Right renal pelvis (tissue), 4 donors: ENCODE results near the gene TJAP1. TPM values are rescaled to one million over a fixed set of nuclear protein-coding genes. Genes with fewer than 3 reads are reported as not detected.
"Not testable (repeated sequence)": the region's sequence is repeated elsewhere in the genome, so short reads cannot be mapped to it uniquely, and the experiment has no call there.

Source experiments
- DNase-seq, 4 donors: peaks; one replicate each; pipeline ENCODE4 v3.0.0-alpha.2; 2013; ENCODE audit warnings: low read depth in 4 of 4, low spot score in 3 of 4, missing footprints in 1 of 4
- polyA plus RNA-seq, 4 donors: library from polyadenylated mRNA; unstranded; fragments of 120-200 nt; gene quantifications; one replicate each; pipeline ENCODE4 v1.2.1, GENCODE V29; 2013; ENCODE audit not compliant: insufficient read length in 4 of 4

The TJAP1 gene
- polyA plus RNA-seq, 4 donors: 27.4 to 35.7 (median 32.0) TPM

DNA sequence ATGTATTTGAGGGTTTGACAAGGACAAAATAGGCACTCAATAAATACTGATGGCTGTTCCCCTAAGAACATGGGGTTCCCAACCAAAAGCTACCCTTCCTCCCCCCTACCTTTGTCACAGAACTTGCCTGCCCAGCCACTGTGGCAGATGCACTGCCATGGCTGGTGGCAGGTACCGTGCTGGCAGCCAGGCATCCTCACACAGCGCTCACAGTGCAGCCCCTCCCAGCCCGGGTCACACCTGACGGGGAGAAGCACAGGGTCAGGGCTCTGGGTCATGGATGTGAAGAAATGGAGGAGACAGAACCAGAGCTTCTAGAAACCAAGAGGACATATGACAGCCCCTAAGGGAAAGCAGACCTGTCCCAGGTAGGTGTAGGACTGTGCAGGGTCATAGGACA lies 24.5 kb upstream of the TJAP1 start:
- DNase-seq: no peak

DNA sequence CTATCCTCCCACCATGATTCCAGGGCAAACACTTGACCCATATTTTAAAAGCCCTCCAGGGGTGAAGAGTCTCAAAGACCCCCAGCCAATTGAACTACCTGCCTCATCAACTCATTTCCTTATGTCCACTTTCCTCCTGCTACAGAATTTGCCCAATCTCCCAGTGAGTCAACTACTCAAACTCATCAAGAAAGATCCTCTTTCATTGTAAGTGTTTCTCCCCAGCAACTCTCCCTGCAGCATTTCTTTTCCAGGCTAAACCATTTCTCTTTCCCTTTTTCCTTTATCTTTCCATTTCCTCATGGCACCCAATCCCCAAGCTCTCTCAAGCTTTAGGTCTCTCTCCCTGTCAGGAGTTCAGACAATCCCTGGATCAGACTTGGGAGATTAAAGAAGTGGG lies 23.5 kb upstream of the TJAP1 start:
- no peak for DNase-seq

DNA sequence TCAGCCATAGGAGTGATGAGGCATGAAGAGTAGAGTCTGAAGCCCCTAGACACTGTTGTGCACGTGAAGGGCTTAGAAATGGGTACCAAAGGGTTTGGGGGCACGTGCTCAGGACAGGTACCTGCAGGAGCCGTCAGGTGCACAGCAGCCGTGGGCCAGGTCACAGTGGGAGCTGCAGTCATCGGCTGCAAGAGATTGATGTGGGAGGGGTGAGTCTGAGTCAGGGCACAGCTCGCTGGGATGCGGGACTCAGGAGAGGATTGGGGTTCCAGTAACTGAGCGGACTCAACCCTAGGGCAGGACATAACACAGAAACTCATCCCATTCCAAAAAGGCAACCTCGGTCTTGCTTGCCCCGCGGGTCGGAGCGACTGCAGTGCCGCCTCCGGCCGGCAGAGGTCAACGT lies 23.1 kb upstream of the TJAP1 start:
- DNase-seq: peak in 1 of 4 donors; percentile 56

DNA sequence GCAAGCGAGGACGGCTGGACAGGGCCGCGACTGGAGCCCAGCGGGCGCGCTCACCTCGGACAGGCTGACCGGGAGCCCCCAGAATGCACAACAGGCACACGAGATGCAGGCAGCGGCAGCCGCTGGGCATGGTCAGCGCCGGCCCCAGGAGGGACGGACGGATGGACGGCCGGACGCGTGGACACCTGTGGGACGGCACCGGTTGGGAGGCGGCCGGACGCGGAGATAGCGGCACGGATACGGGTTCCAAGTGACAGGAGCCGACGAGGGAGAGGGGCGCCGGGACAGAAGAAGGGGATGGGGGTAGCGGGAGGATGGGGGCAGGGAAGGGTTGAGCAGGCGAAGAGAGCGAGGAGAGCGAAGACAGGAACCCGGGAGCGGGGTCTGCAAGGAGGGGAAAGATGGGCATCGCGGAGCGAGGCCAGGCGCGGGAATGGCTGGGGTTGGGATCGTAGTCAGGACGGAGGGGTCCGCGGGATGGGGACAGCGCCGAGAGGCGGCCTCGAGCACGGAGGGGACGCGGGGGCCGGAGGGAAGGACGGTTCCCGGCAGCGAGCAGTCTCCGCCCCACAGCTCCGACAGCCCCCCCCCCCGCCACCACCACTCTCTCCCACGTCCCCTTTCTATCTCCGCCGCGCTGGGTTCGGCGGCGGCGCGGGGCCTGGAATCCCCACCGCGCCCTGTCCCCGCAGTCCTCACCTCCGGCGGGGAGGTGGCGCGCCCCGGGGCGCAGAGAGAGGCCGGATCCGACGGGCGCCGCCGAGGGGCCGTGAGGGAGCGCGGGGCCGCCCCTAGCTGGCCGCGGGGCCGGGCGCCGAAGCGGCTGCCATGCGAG lies 22.5 kb upstream of the TJAP1 start:
- DNase-seq: peak in 3 of 4 donors; percentile 36 to 70 (median 49)

DNA sequence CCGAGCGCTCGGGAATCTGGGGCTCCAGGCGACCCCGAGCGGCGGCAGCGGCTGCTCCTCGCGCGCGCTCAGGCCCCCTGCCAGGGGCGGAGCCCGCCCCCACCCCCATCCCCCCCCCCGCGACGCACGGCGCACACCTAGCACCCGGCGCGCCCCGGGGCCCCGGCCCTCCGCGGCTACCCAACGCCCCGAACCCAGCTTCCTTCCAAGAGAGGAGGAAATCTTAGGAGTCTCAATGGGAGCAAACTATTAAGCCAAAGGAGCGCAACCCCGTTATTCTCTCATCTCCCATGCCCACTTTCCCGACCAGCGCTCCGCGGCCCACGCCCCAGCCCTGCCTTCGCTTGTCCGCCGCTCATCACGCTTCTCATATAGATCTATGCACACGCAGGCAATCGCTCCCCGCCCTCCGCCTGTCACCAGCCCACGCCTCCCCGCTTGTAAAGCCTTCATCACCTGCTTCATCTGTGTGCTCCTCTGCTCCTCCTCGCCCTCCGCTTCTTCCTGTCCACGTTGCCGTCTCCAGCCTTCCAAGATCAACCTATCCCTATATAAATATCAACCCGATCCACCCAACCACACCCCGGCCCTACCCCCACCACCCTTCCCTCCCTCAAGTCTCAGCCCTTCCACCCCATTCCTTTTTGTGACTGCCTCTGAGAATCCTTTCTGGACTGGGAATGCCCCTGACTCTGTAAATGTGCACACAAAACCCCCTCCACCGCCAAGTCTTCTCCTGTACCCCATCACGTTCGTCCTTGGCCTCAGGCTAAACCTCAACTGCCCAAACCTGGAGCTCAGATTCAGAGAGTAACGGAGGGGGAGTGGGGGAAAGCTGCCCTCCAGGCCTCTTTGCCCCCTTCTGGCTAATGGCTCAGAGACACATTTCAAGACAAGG lies 21.6 kb upstream of the TJAP1 start, which contains the start of gene DLK2:
DLK2 (minus strand) TSS at position 18 of the 898 bp plus-strand sequence. CDS start 723 bp downstream, outside the sequence.
- no peak for DNase-seq

DNA sequence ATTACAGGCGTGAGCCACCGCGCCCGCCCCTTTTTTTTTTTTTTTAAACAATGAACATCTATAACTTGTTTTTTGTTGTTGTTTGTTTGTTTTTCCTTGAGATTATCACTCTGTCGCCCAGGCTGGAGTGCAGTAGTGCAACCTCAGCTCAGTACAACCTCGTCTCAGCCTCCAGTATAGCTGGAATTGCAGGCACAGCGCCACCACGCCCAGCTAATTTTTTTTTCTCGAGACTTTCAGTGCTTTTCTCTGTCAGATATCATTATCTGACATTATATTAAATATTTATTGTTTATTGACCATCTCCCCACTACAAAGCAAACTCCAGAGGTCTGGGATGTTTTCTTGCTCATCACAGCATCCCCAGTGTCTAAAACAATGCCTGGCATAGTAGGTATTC lies 19.7 kb upstream of the TJAP1 start:
- DNase-seq: no peak

DNA sequence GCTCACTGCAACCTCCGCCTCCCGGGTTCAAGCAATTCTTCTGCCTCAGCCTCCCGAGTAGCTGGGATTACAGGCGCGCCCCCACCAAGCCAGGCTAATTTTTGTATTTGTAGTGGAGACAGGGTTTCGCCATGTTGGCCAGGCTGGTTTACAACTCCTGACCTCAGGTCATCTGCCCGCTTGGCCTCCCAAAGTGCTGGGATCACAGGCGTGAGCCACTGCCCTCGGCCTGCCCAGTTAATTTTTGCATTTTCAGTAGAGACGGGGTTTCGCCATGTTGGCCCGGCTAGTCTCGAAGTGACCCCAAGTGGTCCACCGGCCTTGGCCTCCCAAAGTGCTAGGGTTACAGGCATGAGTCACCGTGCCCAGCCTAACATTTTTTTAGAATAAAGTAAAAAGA lies 19.2 kb upstream of the TJAP1 start:
- DNase-seq: not testable (repeated sequence)

DNA sequence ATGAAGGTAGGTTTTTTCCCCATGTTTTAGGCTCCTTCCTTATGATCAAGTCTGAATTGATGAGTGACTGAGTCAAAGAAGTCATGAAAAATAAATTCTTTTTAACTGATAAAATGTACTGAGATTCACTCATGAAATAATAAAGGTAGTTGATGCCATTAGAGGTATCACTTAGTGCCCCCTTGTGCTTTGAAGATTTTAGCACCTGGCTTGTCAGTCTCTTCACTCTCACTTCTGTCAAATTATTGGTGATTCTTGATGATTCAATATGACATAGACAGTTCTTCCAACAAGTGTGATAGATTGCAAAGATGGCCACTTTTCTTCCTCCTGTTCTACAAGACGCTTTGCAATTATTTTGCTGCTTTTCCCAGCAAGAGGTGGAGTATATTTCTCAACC lies 17.8 kb upstream of the TJAP1 start:
- DNase-seq: no peak

DNA sequence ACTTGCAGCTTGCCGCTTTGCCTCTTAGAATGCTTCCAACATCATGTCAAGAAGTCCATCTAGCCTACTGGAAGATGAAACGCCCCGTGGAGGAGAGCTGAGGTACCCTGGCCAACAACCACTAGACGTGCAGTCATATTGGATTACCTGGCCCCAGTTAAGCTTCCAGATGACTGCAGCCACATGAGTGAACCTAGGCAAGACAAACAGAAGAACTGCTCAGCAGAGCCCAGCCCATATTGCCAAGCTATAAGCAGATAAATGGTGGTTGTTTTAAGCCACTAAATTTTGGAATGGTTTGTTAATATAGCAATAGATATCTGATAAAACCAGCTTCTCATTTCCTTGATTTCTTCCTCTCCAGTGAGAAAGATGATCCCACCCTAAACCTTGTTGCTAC lies 17.3 kb upstream of the TJAP1 start:
- DNase-seq: no peak

DNA sequence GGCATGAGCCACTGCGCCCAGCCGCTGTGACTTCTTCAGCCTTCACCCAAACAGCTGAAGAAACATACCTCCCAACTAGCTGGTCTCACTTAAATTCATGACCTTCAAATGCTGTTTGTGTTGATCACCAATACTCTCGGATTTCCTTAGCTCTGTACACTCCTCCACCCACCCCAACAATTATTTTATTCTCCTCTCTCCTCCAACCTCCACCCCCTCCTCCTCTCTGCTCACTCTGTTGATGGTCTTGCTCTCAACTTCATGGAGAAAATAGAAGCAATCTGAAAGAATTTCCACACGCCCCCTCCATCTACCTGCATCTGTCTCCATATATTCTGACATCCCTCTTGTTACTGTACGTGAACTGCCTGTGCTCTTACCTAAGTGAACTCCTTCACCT lies 15.4 kb upstream of the TJAP1 start:
- DNase-seq: no peak

DNA sequence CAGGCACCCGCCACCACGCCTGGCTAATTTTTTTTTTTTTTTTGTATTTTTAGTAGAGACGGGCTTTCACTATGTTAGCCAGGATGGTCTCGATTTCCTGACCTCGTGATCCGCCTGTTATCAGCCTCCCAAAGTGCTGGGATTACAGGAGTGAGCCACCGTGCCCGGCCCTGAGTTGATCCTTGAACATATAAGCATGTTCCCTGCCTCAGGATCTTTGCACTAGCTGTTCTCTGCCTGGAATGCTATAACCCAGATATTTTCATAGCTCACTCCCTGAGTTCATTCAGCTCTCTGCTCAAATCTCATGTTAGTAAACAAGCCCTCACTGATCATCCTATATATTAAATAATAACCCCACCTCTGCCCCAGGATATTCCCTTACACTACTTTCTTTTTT lies 13.0 kb upstream of the TJAP1 start:
- no peak for DNase-seq

DNA sequence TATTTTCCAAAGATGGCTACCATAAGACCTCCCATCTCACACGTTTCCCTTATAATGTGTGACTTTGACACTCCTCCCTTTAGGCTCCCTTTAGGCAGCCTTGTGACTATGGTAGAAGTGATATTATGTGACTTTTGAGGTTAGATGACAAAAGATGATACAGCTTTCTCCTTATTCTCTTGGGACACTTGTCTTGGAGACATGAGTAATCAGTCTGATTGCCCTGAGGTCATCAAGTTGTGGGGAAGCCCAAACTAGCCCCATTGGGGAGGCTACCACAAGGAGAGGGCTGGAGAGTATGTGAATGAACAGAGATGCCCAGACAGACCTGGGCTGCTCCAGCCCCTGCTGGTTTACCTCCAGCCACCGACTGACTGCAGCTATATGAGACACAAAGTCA lies 11.4 kb upstream of the TJAP1 start:
- DNase-seq: no peak

DNA sequence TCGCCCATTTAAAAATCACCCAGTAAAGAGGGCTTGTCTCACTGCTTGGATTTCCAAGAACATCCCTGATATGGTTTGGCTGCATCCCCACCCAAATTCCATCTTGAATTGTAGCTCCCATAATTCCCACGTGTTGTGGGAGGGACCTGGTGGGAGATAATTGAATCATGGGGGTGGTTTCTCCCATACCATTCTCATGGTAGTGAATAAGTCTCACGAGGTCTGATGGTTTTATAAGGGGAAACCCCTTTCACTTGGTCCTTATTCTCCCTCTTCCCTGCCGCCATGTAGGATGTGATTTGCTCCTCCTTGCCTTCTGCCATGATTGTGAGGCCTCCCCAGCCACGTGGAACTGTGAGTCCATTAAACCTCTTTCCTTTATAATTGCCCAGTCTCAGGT lies 10.1 kb upstream of the TJAP1 start:
- DNase-seq: not testable (repeated sequence)

DNA sequence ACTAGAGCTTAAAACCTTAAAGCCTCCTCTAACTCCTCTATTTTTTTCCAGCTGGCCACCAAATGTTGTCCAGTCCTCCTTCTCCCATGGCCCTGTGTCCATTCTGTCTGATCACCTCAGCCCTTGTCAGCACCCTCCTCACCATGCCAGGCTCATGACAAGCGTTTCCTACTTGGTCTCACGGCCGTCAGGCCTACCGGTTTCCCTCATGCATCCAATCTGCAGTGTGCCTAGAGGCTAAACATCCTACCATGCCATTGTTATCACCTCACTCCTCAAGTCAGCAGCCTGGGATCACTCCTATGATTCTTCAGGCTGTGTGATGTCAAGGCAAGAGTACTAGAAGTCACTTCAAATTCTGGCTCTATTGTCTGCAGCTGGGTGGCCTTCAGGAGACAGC lies 9.6 kb upstream of the TJAP1 start:
- no peak for DNase-seq

DNA sequence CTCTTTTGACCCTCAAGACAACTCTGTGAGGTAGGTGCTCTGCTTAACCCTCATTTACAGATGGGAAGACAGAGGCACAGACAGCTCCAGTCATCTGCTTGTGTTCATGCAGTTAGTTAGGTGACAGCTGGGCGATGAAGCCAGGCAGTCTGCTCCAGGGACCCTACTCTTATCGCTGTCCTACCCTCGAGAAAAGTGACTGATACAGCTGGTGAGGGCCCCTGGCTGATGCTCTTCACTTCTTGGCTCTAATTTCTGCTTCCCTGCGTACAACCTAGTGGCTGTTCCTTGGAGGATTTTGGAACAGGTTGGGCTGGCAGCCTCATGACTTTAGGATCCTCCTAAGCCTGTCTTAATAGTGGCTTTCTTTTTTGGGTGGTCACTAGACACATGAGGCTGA lies 9.1 kb upstream of the TJAP1 start:
- DNase-seq: no peak

DNA sequence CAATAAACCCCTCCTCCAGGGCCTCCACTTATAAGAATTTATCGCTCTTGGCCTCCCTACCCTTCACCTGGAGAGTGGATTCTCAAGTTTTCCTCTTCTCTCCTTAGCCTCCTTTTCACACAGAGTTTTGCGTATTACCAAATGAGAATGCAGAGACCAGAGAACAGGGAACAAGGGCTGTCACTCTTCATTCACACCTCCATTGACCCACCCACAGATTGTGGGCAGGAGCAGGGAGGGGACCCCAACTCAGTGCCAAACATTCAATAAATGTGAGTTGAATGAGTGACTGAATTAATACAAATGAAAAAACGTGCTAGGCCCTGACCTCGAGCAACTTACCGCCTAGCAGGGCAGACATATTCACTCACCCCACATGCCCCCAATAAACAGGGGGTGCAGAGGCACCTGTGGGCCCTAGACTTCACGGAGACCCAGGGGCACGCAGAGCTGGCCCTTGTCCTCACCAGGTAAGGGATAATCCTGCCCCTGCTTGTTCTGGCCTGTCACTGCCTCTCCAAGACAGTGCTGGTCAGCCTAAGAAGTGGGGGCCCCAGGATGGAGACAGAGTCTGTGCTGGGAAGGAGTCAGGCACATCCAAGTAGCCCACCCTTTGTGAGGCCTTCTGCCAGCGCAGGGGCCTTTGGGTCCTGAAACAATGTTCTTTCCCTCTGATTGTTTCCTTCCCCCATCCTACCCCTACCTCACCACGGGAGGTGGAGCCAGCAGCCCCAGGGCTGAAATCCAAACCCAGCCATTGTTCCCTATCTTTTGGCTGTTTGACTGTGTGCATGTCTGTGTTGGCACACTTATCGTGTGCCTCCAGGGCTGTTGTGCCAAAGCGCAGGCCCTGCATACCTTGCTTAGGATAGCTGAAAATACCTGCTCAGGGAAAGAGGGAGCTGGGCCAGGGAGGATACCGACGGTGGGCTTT lies 8.4 kb upstream of the TJAP1 start:
- DNase-seq: no peak

DNA sequence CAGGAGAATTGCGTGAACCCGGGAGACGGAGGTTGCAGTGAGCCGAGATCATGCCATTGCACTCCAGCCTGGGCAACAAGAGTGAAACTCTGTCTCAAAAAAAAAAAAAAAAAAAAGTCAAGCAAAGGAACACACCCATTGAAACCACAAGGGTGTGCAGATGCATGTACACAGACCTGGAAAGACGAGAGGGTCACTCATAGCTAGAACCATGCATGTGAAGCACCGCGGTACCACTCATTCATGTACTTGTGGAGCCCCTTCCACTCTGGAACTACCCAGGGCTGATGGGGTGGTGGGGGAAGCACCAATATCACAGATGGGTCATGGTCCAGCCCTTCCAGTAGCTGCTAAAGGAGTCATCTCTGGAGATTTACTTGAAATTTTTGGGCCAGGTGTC lies 7.4 kb upstream of the TJAP1 start:
- DNase-seq: no peak

DNA sequence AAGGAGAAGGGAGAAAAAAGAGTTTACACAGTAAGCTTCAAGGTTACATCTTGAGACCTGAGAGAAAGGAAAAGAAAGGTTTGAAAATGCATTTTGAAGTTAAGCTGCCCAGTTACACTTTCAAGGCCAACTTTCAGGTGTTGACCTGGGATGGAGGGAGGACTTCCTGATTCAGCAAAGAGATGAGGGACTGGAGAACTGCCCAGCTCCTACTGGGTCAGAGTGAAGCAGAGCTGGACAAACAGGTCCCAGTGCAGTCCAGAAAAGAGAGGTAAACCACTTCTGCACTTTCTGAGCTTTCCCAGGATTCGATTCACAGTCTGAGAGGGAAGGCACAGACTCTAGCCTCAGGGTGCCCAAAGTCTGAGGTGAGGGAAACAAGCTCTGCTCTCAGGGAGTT lies 6.0 kb upstream of the TJAP1 start:
- DNase-seq: no peak

DNA sequence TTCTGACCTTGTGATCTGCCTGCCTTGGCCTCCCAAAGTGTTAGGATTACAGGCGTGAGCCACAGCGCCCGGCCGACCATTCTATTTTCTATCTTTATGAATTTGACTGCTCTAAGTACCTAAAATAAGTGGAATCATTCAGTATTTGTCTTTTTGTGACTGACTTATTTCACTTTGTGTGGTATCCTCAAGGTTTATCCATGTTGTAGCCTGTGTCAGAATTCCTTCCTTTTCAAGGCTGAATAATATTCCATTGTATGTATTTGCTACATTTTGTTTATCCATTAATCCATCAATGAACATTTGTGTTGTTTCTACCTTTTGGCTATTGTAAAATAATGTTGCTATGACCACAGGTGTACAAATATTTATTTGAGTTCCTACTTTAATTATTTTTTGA lies 4.9 kb upstream of the TJAP1 start:
- DNase-seq: no peak

DNA sequence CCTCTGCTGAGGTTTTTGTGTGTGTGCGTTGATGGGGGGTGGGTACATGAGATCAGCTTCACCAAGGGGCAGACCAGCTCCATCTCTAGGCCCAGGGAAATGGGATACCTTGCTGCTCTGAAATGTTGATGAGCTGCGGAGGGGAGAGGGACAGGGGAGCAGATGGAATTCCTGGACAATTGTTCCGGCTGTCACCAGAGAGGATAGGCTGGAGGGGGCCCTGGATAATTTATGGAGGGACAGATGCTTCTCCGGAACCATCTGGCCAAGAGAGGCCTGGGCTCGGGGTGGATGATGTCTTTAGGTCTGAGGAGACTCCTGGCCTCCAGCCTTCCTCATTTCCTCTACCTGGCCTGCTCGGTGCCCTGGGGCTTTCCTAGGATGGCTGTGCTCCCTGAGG lies 1.9 kb upstream of the TJAP1 start:
- DNase-seq: no peak

DNA sequence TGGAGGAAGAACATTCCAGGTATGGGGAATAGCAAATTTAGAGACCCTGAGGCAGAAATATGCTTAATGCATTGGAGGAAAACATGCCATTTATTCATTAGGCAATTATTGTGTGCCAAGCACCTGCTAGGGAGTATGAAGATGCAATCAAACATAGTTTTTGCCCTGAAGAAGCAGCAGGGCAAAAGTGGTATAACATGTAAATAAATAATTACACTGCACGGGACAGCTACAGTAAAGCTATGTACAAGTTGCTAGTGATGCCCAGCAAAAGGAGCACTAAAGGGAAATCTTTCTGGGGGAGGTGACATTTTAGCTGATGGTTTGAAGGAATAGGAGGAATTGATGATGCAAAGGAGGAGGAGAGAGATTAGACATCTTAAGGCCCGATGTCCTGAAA lies 624 bp upstream of the TJAP1 start:
- no peak for DNase-seq
